SK-N-SH treated with all-trans-retinoic acid at 6 μM for 48 hours (cell line): ENCODE data around the gene PTPRN2.

Source experiments
- ATAC-seq: fragments of 200-7000 bp; cut with Tn5 transposase; 3 replicates; pipeline ENCODE4 v1.9.1; 2020; ENCODE audit warnings: mild to moderate bottlenecking, moderate library complexity
- ARNTL ChIP-seq: fragments of 450-650 bp; formaldehyde crosslinking; IDR thresholded peaks from 2 replicates; pipeline ENCODE4 v1.5.0; 2020; ENCODE audit warnings: low read depth, mild to moderate bottlenecking, moderate library complexity, borderline replicate concordance
- BACH2 ChIP-seq: fragments of 250-450 bp; sonication (Bioruptor Pico); IDR thresholded peaks from 2 replicates; pipeline ENCODE4 v1.9.0; 2021; ENCODE audit warnings: mild to moderate bottlenecking, borderline replicate concordance
- CREB5 ChIP-seq: fragments of 250-450 bp; sonication (Bioruptor Pico); IDR thresholded peaks from 2 replicates; pipeline ENCODE4 v1.5.1; 2020; ENCODE audit warnings: low read depth, mild to moderate bottlenecking, moderate library complexity
- CSDC2 ChIP-seq: fragments of 250-450 bp; sonication (Bioruptor Pico); IDR thresholded peaks from 2 replicates; pipeline ENCODE4 v1.5.0; 2020; ENCODE audit warnings: mild to moderate bottlenecking, moderate library complexity
- CSRNP3 ChIP-seq: fragments of 250-450 bp; sonication (Bioruptor Pico); IDR thresholded peaks from 2 replicates; pipeline ENCODE4 v1.5.1; 2021; ENCODE audit warnings: mild to moderate bottlenecking, moderate library complexity
- ESRRG ChIP-seq: fragments of 250-450 bp; sonication (Bioruptor Pico); IDR thresholded peaks from 2 replicates; pipeline ENCODE4 v1.6.1; 2021; ENCODE audit warnings: mild to moderate bottlenecking
- GLIS3 ChIP-seq: fragments of 250-450 bp; sonication (Bioruptor Pico); IDR thresholded peaks from 2 replicates; pipeline ENCODE4 v1.5.0; 2020; ENCODE audit warnings: mild to moderate bottlenecking, moderate library complexity
- ISL1 ChIP-seq: fragments of 250-450 bp; sonication (Bioruptor Pico); IDR thresholded peaks from 2 replicates; pipeline ENCODE4 v2.1.2; 2022; ENCODE audit warnings: mild to moderate bottlenecking, moderate library complexity
- OSR1 ChIP-seq: fragments of 250-450 bp; sonication (Bioruptor Pico); IDR thresholded peaks from 2 replicates; pipeline ENCODE4 v1.8.0; 2022; ENCODE audit warnings: moderate library complexity, mild to moderate bottlenecking, inconsistent platforms
- POU6F1 ChIP-seq: fragments of 250-450 bp; sonication (Bioruptor Pico); IDR thresholded peaks from 2 replicates; pipeline ENCODE4 v1.8.0; 2021; ENCODE audit warnings: low read depth, mild to moderate bottlenecking, moderate library complexity, borderline replicate concordance
- PPARA ChIP-seq: fragments of 250-450 bp; sonication (Bioruptor Pico); IDR thresholded peaks from 2 replicates; pipeline ENCODE4 v1.5.0; 2020; ENCODE audit warnings: mild to moderate bottlenecking, borderline replicate concordance
- RARB ChIP-seq: fragments of 250-450 bp; sonication (Bioruptor Pico); IDR thresholded peaks from 2 replicates; pipeline ENCODE4 v1.8.0; 2021; ENCODE audit warnings: mild to moderate bottlenecking, moderate library complexity
- SNAI2 ChIP-seq: fragments of 250-450 bp; sonication (Bioruptor Pico); IDR thresholded peaks from 2 replicates; pipeline ENCODE4 v1.5.0; 2020; ENCODE audit warnings: mild to moderate bottlenecking, moderate library complexity
- TCF4 ChIP-seq: fragments of 250-450 bp; sonication (Bioruptor Pico); IDR thresholded peaks from 2 replicates; pipeline ENCODE4 v1.8.0; 2021; ENCODE audit warnings: mild to moderate bottlenecking, moderate library complexity, borderline replicate concordance
- TOX ChIP-seq: fragments of 250-450 bp; sonication (Bioruptor Pico); IDR thresholded peaks from 2 replicates; pipeline ENCODE4 v1.8.0; 2021; ENCODE audit warnings: mild to moderate bottlenecking, moderate library complexity, borderline replicate concordance
- TSHZ2 ChIP-seq: fragments of 250-450 bp; sonication (Bioruptor Pico); IDR thresholded peaks from 2 replicates; pipeline ENCODE4 v1.5.0; 2020; ENCODE audit warnings: mild to moderate bottlenecking, moderate library complexity
- ZC3H10 ChIP-seq: fragments of 250-450 bp; sonication (Bioruptor Pico); IDR thresholded peaks from 2 replicates; pipeline ENCODE4 v1.5.1; 2021; ENCODE audit warnings: mild to moderate bottlenecking, moderate library complexity
- ZFP3 ChIP-seq: fragments of 250-450 bp; sonication (Bioruptor Pico); IDR thresholded peaks from 2 replicates; pipeline ENCODE4 v1.5.0; 2020; ENCODE audit warnings: mild to moderate bottlenecking, moderate library complexity
- ZFP30 ChIP-seq: fragments of 450-650 bp; formaldehyde crosslinking; IDR thresholded peaks from 2 replicates; pipeline ENCODE4 v1.5.0; 2022; ENCODE audit warnings: mild to moderate bottlenecking, moderate library complexity
- ZNF565 ChIP-seq: fragments of 450-650 bp; formaldehyde crosslinking; conservative IDR thresholded peaks from 2 replicates; pipeline ENCODE4 v1.5.0; 2020; ENCODE audit warnings: low read depth, mild to moderate bottlenecking, moderate library complexity
- ZNF8 ChIP-seq: fragments of 450-650 bp; formaldehyde crosslinking; IDR thresholded peaks from 2 replicates; pipeline ENCODE4 v1.5.0; 2020; ENCODE audit warnings: mild to moderate bottlenecking, moderate library complexity

The PTPRN2 gene

GRCh38 chr7:158237672-158238335, 349.8 kb downstream of the PTPRN2 start:
- ATAC-seq = no peak
- TF ChIP-seq POU6F1 (CRISPR knock-in tag) = no peak
- no peak for TF ChIP-seq ZFP30 (CRISPR knock-in tag)
- no peak for TF ChIP-seq OSR1
- no peak for TF ChIP-seq ESRRG (CRISPR knock-in tag)
- TF ChIP-seq TCF4 (CRISPR knock-in tag) = no peak
- TF ChIP-seq BACH2 = no peak
- no peak for TF ChIP-seq CSRNP3 (CRISPR knock-in tag)
- no peak for TF ChIP-seq CSDC2 (CRISPR knock-in tag)
- no peak for TF ChIP-seq RARB (CRISPR knock-in tag)
- no peak for TF ChIP-seq ZFP3 (CRISPR knock-in tag)
- no peak for TF ChIP-seq SNAI2 (CRISPR knock-in tag)
- no peak for TF ChIP-seq ARNTL (CRISPR knock-in tag)
- no peak for TF ChIP-seq GLIS3 (CRISPR knock-in tag)
- no peak for TF ChIP-seq PPARA (CRISPR knock-in tag)
- TF ChIP-seq TOX (CRISPR knock-in tag) = no peak
- no peak for TF ChIP-seq ZNF8 (CRISPR knock-in tag)
- no peak for TF ChIP-seq ZNF565 (CRISPR knock-in tag)
- TF ChIP-seq ZC3H10 (CRISPR knock-in tag) = no peak
- no peak for TF ChIP-seq CREB5 (CRISPR knock-in tag)
- no peak for TF ChIP-seq ISL1 (CRISPR knock-in tag)

GRCh38 chr7:158236400-158236799, 351.2 kb downstream of the PTPRN2 start:
- no peak for TF ChIP-seq CREB5 (CRISPR knock-in tag)
- no peak for TF ChIP-seq BACH2
- no peak for TF ChIP-seq TSHZ2 (CRISPR knock-in tag)
- TF ChIP-seq RARB (CRISPR knock-in tag) = no peak
- TF ChIP-seq ZC3H10 (CRISPR knock-in tag) = no peak
- TF ChIP-seq ISL1 (CRISPR knock-in tag) = no peak
- TF ChIP-seq SNAI2 (CRISPR knock-in tag) = no peak

GRCh38 chr7:158235862-158236261, 351.8 kb downstream of the PTPRN2 start:
- ATAC-seq = no peak

More at GRCh38 chr7:158236400-158236799, 351.2 kb downstream of the PTPRN2 start:
- no peak for ATAC-seq

More at GRCh38 chr7:158235862-158236261, 351.8 kb downstream of the PTPRN2 start:
- TF ChIP-seq ISL1 (CRISPR knock-in tag) = no peak
- no peak for TF ChIP-seq TCF4 (CRISPR knock-in tag)
- no peak for TF ChIP-seq RARB (CRISPR knock-in tag)
- no peak for TF ChIP-seq GLIS3 (CRISPR knock-in tag)
- no peak for TF ChIP-seq ZNF8 (CRISPR knock-in tag)
- TF ChIP-seq SNAI2 (CRISPR knock-in tag) = no peak
- no peak for TF ChIP-seq TSHZ2 (CRISPR knock-in tag)
